Measurements from ENCODE around the gene MAML2. TPM values are rescaled to one million over a fixed set of nuclear protein-coding genes. Genes with fewer than 3 reads are reported as not detected.

Gene MAML2
- total and polyA plus RNA-seq, 2 of the 8 experiments (the other 6 are each of a cell fraction or from before 2014, with no cell fraction given), result 3.8 to 6.6 TPM

DNA sequence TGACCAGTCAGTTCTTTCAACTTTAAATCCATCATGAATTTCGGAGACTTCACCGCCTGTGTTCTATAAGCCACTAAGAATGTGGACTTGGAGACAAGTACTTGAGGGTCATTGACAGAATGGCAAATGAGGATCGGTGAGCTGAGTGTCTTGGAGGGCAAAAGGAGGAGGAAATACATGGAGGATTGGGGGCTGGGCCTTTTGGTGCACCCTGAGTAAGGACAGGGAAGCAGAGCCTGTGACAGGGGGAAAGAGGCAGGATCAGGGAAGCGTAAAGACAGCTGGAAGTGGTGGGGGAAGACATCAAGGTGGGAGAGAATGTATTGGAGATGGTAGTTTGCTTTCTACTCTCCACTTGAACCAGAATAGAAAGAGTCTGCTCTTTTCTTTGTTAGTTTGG is 348.7 kb downstream of the MAML2 start:
- no peak overlapping the region for H3K23ac ChIP-seq (ENCODE audit: insufficient read length)
- H3K18ac ChIP-seq (ENCODE audit: extremely low read depth, low read length), result no peak overlapping the region
- DNase-seq (ENCODE audit: low read depth in 1 of 2, low spot score in 2 of 2), result no peak
- H2BK15ac ChIP-seq (ENCODE audit: low read length), result no peak overlapping the region
- no peak overlapping the region for H3K56ac ChIP-seq (replicated peaks; ENCODE audit: insufficient read length, low read depth, low read length)
- H2BK120ac ChIP-seq (replicated peaks; ENCODE audit: low read depth, low read length), result no peak overlapping the region
- no peak overlapping the region for H3K14ac ChIP-seq (ENCODE audit: insufficient read length)
- no peak for TF ChIP-seq SIRT6 (IDR thresholded peaks at IDR 0.05; ENCODE audit: low read length)
- TF ChIP-seq EGR1 (IDR thresholded peaks at IDR 0.05; ENCODE audit: borderline replicate concordance, low read depth, low read length), result no peak
- TF ChIP-seq BRCA1 (IDR thresholded peaks at IDR 0.05; ENCODE audit: low read depth, low read length), result no peak
- TF ChIP-seq RXRA (IDR thresholded peaks at IDR 0.05; ENCODE audit: insufficient read depth, low read depth, low read length), result no peak
- TF ChIP-seq GTF2F1 (IDR thresholded peaks at IDR 0.05; ENCODE audit: borderline replicate concordance, low read depth, low read length), result no peak
- TF ChIP-seq, protein P1, sequence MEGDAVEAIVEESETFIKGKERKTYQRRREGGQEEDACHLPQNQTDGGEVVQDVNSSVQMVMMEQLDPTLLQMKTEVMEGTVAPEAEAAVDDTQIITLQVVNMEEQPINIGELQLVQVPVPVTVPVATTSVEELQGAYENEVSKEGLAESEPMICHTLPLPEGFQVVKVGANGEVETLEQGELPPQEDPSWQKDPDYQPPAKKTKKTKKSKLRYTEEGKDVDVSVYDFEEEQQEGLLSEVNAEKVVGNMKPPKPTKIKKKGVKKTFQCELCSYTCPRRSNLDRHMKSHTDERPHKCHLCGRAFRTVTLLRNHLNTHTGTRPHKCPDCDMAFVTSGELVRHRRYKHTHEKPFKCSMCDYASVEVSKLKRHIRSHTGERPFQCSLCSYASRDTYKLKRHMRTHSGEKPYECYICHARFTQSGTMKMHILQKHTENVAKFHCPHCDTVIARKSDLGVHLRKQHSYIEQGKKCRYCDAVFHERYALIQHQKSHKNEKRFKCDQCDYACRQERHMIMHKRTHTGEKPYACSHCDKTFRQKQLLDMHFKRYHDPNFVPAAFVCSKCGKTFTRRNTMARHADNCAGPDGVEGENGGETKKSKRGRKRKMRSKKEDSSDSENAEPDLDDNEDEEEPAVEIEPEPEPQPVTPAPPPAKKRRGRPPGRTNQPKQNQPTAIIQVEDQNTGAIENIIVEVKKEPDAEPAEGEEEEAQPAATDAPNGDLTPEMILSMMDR (IDR thresholded peaks at IDR 0.05; ENCODE audit: control extremely low read depth in 1 of 3, insufficient read depth in 1 of 3, low read depth in 1 of 3, low read length in 3 of 3), result no peak
- no peak overlapping the region for H4K91ac ChIP-seq (replicated peaks; ENCODE audit: insufficient read length, low read length)
- no peak overlapping the region for H2BK20ac ChIP-seq (ENCODE audit: low read length)
- H3K9me3 ChIP-seq (ENCODE audit: insufficient read depth in 2 of 2, low read depth in 1 of 2, low read length in 1 of 2), result no peaks in the 10 kb centered on the region
- H3K23me2 ChIP-seq (ENCODE audit: low read depth, low read length), result 0 out of 2 replicates have a peak, but pooled peaks cover 2% of the 10 kb centered on the region
- H4K20me1 ChIP-seq (replicated peaks in 1 of 2; ENCODE audit: control insufficient read depth in 1 of 2, insufficient read depth in 2 of 2, low read length in 2 of 2), result no peaks in the 10 kb centered on the region
- FAIRE-seq, result no peak
- ChIA-PET CTCF (ENCODE audit: partially characterized antibody) (interaction anchor here (0.8 to 1.4 kb wide), 5 partner anchors 17 to 158 kb away, joined by 3 to 4 read pairs (median 3); no protein-coding TSS in a partner anchor), POLR2A (ENCODE audit: partially characterized antibody) (interaction anchor here (1.3 kb wide), 1 partner anchor 70 kb away, joined by 4 read pairs; the partner anchor contains the start of gene MTMR2)
- H3K79me1 ChIP-seq (ENCODE audit: low read depth, low read length), result no peaks in the 10 kb centered on the region
- no peak overlapping the region for H3K4ac ChIP-seq (replicated peaks; ENCODE audit: insufficient read length, low read depth, low read length)
- no peaks in the 10 kb centered on the region for H3K79me2 ChIP-seq (ENCODE audit: control insufficient read depth in 1 of 2, insufficient read depth in 2 of 2, low read length in 2 of 2)
- no peak overlapping the region for H3K4me3 ChIP-seq (ENCODE audit: extremely low read depth in 1 of 4, insufficient read depth in 2 of 4, low read depth in 3 of 4, low read length in 4 of 4)
- H2AK5ac ChIP-seq (ENCODE audit: low read depth, low read length), result no peak overlapping the region
- H4K5ac ChIP-seq (ENCODE audit: insufficient read length, low read depth, low read length), result no peak overlapping the region
- no peak overlapping the region for H2AFZ ChIP-seq (ENCODE audit: low read length)
- 85% methylated on average over 4 of the region's 4 CpGs; no CpG with 5 or more reads in 1 of the 2 experiments for WGBS, 2 experiments (ENCODE audit: extremely low coverage in 1 of 2, insufficient coverage in 1 of 2, insufficient read length in 1 of 2, insufficient replicate concordance in 2 of 2, low coverage in 1 of 2, low lambda C conversion rate in 2 of 2, missing lambda C conversion rate in 1 of 2)
- H3K4me2 ChIP-seq (ENCODE audit: insufficient read depth in 1 of 2, low read depth in 2 of 2, low read length in 2 of 2), result no peak overlapping the region
- H2BK12ac ChIP-seq (ENCODE audit: low read depth, low read length), result no peak overlapping the region
- no peak overlapping the region for H3K9ac ChIP-seq (replicated peaks in 1 of 4; ENCODE audit: extremely low read depth in 1 of 4, low read depth in 3 of 4, low read length in 3 of 4)
- H3K36me3 ChIP-seq (ENCODE audit: control insufficient read depth in 2 of 4, insufficient read depth in 4 of 4, low read length in 3 of 4), result no peaks in the 10 kb centered on the region
- H2BK5ac ChIP-seq (ENCODE audit: low read depth, low read length), result no peak overlapping the region
- H3K27me3 ChIP-seq (replicated peaks in 1 of 4; ENCODE audit: control insufficient read depth in 3 of 4, extremely low read depth in 1 of 4, insufficient read depth in 3 of 4, low read length in 3 of 4), result no peaks in the 10 kb centered on the region
- H4K8ac ChIP-seq (ENCODE audit: extremely low read depth, insufficient read depth, low read length), result no peak overlapping the region
- H3K4me1 ChIP-seq (replicated peaks in 1 of 4; ENCODE audit: control insufficient read depth in 3 of 4, insufficient read depth in 4 of 4, low read length in 3 of 4), result peaks cover 0 to 4% (median under 1%) of the 10 kb centered on the region in 4 experiments; a peak in 4 of 7 replicates
- H3K27ac ChIP-seq (ENCODE audit: low read depth, low read length), result no peak overlapping the region
